Left ventricle myocardium superior (tissue), 1 donor: ENCODE results near the gene RPH3AL. TPM values are rescaled to one million over a fixed set of nuclear protein-coding genes. Genes with fewer than 3 reads are reported as not detected.
"Not testable (repeated sequence)": the region's sequence is repeated elsewhere in the genome, so short reads cannot be mapped to it uniquely, and the experiment has no call there.

Experiments
- ATAC-seq: fragments of 200-7000 bp; cut with Tn5 transposase; one replicate; pipeline ENCODE4 v1.9.1; 2020; ENCODE audit warnings: mild to moderate bottlenecking, moderate library complexity
- DNase-seq: peaks from one replicate; pipeline ENCODE4 v3.0.0-alpha.2; 2020
- intact Hi-C: fragments of 100-400 bp; cut with micrococcal nuclease; formaldehyde crosslinking; loops from one replicate; pipeline ENCODE4 v1.11.0; 2022
- total RNA-seq: library from RNA; stranded (reverse); fragmentation: NEBNext Ultra II Directional; extraction: Animal tissue kit (Norgen Biotek cat#: 25700); gene quantifications from one replicate; pipeline ENCODE4 v1.2.1, GENCODE V29; 2021
- donor health status: DM: no; HTN: yes; CAD: no; lungs with severe emphysema.

RPH3AL gene
- total RNA-seq, 1 donor from 2014 or later, result 3.8 TPM

DNA sequence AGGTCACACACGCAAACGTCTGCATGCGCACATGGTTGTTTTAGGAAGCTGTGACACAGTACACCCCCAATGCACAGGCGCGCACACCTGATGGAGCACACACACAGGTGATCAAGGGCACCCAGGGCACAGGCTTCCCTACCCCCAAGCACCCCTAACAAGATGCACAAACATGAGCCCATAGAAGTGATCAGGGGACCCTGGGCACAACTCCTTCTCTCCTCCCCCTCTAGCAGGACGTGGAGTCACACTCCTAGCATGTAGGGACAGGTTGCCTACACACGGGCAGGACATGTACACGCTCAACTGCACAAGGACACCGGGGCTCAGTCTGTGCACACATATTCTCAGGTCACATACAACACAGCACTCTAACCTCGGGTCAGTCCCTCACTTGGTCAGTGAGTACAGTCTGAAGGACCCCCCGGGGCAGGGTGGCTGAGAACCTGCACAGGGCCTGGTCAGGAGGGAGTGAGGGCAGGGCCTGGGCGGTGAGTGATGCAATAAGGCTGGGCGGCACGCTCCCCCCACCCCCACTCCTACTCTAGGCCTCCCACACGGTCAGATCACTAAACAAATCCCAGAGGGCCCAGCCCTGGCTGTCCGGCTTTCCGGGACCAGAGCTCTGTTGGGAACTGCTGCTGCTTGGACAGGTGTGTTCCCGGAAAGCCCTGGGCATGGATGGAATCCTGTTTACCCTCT lies 170.4 kb downstream of the RPH3AL start:
- intact Hi-C loops, result no loop called here
- DNase-seq (no peak), ATAC-seq (peak; percentile 28)

GRCh38 chr17:181245-182049 lies 171.2 kb downstream of the RPH3AL start, which contains the start of gene DOC2B:
Gene DOC2B (minus strand): TSS chr17:181650. CDS start chr17:181479, 171 bp downstream.
- DNase-seq (peak; percentile 81), ATAC-seq (peak; percentile 79)
- intact Hi-C loops, result no loop called here

DNA sequence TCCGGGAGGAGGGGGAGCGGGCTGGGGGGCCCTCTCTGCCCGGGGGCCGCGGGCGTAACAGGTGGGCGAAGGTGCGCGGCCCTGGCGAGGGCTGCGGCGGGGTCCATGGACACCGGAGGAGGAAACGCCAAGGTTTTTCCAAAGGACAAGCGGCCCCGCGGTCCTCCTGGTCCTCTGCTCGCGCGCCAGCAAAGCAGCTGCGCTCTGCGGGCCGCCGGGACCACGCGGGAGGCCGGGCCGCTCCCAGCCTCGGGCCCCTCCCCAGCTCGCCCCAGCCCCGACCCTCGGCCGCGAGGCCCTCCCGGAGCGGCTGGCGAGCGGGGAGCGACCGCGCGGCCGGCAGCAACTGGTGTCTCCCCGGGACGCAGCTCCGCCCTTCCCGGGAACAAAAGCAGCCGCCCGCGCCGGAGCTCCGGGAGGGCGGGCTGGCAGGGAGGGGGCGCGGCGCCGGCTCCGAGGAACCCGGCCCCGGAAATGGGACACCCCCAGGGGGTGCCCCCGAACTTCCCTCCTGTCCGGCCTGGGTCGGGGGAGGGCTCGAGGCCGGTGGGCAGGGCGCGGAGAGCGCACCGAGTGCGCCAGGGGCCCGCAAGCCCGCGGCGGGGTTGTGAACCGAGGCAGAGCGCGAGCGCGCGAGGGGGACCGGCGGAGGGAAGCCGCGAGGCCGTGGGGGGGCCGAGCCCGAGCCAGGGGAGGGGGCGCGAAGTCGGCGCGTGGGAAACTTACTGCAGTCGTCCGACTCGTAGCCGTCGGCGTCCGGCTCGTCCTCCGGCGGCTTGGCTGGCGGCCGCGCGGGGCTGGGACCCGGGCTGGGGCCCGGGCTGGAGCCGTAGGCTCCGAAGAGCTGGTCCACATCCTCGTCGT lies 172.0 kb downstream of the RPH3AL start:
- ATAC-seq (peak; percentile 48), DNase-seq (peak; percentile 50)
- intact Hi-C loops, result no loop called here

DNA sequence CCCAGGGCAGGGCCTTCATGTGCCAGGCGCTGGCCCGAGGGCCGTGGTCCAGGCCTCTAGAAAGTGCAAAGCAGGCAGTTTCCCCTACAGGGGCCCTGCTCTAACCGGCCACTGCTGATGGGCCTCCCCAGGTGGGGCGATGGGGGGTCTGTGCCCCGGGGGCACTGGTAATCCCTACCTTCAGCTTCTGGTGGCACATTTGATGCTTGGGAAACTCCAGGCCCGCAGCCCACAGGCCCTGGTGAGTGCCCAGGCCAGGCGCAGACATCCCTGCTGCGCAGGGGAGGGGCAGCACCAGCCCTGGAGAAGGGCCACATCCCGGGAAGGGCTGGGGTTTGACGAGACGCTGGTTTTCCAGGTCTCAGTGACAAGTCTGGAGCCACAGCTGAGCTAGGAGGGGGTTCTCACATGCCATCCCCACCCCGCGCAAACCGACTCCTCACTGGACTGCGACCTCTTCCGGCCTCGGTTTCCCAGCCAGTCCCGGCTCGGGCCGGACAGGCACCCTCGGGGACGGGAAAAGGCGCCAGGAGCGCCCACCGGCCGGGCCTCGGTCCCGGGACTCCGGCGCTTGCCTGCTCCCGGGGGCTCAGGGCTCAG lies 172.7 kb downstream of the RPH3AL start:
- intact Hi-C loops, result no loop called here
- DNase-seq (no peak), ATAC-seq (peak; percentile 5)

DNA sequence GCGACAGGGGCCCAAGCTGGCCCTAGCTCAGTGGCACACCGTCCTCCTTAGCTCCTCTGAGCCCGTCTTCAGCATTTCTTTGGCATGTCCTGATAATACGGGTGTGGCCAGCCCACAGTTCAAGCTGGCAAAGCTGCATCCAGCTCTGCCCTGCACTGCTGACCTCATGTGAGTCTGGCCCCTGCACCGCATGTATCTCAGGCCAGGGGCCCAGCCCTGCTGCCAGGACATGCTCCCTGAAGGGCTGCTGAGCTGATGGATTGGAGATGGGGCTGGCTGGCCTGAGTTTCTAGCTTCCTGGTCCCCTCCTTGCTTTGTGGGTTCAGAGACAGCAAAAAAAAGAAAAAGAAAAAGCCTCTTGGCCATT lies 173.6 kb downstream of the RPH3AL start:
- DNase-seq (no peak), ATAC-seq (peak; percentile 9)
- intact Hi-C loops, result no loop called here

DNA sequence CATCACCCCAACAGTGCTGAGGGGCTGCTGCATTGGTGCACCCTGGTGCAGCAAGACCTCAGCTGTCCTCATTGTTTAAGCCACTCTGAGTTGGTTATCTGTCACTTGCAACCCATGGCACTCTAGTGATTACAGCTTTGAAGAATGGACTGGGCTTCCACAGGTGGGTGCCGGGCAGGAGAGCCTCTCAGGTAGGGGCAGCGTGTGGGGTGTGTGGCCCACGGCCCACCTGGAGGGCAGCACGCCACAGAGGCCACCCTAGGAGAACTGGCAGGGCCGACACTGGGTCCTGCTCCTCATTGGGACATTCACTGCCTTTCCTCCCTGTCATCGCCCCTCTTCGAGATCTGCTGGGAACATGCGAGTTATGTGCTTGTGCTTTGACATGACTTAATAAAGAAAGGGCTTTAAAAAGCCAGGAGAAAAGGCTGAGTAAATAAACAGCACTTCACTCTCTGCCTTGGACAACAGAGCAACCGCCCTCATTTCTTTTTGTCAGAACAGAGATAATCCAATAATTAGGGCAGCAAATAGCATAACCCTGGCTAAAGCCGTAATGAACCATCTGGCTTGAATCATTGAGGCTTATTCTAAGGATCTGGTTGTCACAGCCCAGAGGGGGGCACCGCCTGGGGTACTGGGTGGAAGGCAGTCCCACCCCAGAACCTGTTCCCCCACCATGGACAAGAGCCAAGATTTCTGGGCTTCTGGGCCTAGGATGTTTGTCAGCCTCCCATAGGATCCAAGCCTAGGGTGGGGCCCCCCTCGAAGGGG lies 174.1 kb downstream of the RPH3AL start:
- no peak for DNase-seq
- no peak for ATAC-seq
- intact Hi-C loops, result no loop called here

- intact Hi-C loops, result no loop called here
- no peak for ATAC-seq
- no peak for DNase-seq
Measured at GRCh38 chr17:177762-178161, 174.8 kb downstream of the RPH3AL start.

DNA sequence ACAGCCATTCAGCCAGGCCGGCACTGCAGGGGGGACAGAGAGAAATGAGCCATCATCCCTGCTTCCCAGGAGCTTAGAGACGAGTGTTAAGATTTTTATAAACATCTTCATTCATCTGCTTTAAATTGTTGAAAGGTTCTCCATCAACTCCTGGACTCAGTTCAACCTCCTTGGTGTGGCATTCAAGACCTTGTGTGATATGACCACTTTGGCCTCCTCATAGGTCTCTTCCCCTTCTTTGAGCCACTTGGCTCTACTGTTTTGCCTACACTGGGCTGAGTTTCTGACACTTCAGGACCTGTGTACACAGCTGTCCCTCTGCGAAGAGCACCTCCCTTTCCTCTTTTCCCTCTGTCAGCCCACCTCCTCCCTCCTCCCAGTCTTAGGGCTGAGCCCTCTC lies 175.5 kb downstream of the RPH3AL start:
- DNase-seq (no peak), ATAC-seq (no peak)
- intact Hi-C loops, result no loop called here

DNA sequence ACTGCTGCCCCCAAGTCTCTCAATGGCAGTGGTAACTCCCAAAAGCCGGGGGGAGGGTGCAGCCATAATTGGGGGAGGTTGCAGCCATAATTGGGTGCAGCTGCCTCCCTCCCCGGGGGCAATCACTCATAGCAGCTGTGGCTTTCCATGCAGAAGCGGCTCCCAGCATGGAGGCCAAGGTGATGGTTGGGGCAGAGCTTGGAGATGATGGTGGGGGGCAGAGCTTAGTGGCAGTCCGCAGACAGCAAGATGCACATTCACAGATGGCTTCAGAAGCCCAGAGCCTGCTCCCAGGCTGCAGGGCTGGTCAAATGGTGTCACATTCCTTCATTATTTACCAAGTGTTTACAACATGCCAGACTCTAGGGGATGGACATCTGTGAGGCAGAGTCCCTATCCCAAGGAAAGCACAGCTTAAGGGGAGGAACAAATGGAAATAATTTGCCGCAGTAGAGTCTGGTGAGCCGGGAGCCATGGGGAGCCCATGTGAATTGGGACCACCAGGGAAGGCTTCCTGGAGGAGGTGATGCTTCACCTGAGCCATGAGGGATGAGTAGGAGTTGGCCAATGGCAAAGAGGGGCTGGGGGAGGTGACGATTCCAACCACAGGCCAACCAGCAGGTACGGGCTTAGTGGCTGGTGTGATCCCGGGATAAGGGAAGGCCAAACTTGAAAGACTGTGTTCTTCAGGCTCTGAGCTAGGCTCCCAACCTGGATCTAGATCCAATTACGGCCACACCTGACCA lies 179.3 kb downstream of the RPH3AL start:
- intact Hi-C loops, result no loop called here
- no peak for ATAC-seq

DNA sequence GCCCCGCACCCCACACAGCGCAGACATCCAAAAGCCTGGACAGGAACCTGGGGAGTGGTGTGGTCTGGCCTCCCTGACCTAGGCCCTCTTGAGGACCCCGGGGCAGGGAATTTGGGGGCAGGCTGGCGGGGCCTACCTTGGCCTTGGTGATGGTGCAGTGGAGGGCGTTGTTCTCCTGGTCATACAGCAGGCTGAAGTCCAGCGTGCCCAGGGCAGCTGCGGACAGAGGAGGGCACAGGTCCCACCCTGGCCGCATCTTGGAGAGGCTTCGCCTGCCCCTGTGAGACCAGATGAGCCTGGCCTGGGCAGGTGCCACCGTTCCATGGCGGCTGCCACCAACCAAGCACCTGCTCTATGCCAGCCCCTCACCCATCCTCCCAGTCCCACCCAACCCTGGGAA lies 180.2 kb downstream of the RPH3AL start:
- no peak for ATAC-seq
- intact Hi-C loops, result no loop called here

More for the DNA sequence above, 179.3 kb downstream of the RPH3AL start:
- DNase-seq, result no peak

GRCh38 chr17:171871-172270 lies 180.7 kb downstream of the RPH3AL start:
- DNase-seq, result no peak
- ATAC-seq, result no peak
- intact Hi-C loops, result no loop called here

More for the DNA sequence above, 180.2 kb downstream of the RPH3AL start:
- no peak for DNase-seq

- ATAC-seq, result no peak
- intact Hi-C loops, result no loop called here
Measured at GRCh38 chr17:170130-170670, 182.4 kb downstream of the RPH3AL start.

GRCh38 chr17:168614-169013 lies 184.0 kb downstream of the RPH3AL start:
- ATAC-seq, DNase-seq, intact Hi-C loops: not testable (repeated sequence)

More at GRCh38 chr17:170130-170670, 182.4 kb downstream of the RPH3AL start:
- no peak for DNase-seq

GRCh38 chr17:165939-166338 lies 186.7 kb downstream of the RPH3AL start:
- ATAC-seq (no peak), DNase-seq (no peak)
- intact Hi-C loops, result no loop called here

DNA sequence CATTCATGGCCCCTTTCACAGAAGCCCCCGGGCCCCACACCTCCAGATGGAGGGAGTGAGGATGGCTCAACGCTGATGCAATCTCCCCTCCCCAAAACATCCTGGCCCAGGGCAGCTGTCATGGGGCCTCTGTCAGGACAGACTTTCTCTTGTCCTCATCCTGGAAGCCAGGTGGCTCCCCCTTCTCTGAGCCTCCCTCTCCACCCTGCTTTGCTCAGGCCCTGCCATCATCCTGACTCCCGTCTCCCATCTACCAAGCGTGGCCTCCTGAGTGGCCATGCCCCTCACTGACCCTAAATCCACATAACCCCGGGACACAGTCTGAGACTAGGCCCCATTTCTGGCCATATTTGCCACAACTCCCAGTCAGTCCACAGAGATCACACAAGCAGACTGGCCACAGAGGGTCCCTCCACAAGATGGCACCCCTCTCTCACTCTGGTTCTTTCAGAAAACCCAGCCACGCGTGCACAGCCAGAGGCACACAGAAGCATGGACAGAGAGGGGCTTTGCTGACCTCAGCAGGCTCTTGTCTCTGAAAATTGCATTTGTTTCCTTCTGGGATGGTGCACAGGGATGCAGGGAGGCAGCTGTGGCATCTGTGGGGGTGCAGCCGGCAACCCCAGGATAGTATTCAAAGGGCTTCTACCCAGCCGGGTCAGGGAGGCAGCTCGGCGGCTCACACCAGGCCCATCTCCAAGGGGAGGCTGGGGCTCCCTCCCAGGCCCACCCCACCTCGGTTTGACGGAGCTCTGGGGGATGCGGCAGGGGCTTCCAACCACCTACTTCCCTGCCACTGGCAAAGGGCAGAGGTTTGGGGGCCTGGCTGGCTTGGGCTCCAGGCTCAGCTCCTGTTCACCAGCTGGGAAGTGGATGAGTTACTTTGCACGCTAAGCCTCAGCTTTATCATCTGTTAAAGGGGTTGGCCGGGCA lies 188.0 kb downstream of the RPH3AL start:
- DNase-seq (peak; percentile 55), ATAC-seq (peak; percentile 77)
- intact Hi-C loops, result no loop called here

GRCh38 chr17:163514-164098 lies 189.0 kb downstream of the RPH3AL start:
- intact Hi-C loops, result no loop called here
- DNase-seq (no peak), ATAC-seq (no peak)
